C4-2B (cell line): ENCODE data around the gene KSR2.

Experiments used
- ZFX ChIP-seq: fragments of 450-650 bp; IDR thresholded peaks from 2 replicates; pipeline ENCODE4 v1.6.1; 2017
- TF ChIP-seq, protein P1 (sequence below): fragments of 450-650 bp; conservative IDR thresholded peaks from 2 replicates; pipeline ENCODE4 v1.5.1; 2017; ENCODE audit warnings: mild to moderate bottlenecking

DNA sequence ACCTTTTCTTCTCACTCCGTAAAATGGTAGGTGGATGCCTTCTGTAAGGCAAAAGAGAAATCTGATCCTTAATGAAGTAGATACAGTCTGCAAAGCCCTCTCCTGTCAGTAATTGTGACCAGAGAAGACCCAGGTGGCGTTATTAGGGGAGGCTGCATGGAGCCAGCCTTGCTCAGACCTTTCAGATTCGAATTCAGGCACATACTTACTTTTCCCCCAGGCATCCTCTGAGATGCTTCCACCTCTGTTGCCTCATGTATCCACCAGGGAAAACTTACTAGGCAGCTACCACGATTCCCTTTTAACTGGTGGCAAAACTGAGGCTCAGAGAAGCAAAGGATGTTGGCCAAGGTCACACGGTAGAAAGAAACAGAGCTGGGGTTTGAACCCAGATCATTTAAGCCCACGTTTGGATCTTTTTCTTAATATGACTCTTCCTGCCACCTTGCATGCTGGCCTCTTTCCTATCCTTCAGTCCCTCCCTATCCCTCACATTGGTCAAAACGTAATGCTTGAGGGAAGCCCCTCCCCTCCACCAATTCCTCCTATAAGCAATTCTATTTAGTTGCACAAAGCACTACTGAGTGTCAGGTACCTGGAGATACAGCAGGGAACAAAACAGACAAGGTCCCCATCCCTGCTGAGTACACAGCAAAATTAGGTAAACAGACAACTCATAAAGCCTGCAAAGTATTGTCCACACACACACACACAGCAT lies 179.4 kb downstream of the KSR2 start:
- TF ChIP-seq, protein P1, sequence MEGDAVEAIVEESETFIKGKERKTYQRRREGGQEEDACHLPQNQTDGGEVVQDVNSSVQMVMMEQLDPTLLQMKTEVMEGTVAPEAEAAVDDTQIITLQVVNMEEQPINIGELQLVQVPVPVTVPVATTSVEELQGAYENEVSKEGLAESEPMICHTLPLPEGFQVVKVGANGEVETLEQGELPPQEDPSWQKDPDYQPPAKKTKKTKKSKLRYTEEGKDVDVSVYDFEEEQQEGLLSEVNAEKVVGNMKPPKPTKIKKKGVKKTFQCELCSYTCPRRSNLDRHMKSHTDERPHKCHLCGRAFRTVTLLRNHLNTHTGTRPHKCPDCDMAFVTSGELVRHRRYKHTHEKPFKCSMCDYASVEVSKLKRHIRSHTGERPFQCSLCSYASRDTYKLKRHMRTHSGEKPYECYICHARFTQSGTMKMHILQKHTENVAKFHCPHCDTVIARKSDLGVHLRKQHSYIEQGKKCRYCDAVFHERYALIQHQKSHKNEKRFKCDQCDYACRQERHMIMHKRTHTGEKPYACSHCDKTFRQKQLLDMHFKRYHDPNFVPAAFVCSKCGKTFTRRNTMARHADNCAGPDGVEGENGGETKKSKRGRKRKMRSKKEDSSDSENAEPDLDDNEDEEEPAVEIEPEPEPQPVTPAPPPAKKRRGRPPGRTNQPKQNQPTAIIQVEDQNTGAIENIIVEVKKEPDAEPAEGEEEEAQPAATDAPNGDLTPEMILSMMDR: no peak
- no peak for TF ChIP-seq ZFX
